GM12891 (cell line): ENCODE data around the gene SCT.

Experiments
- PAX5 ChIP-seq: IDR thresholded peaks from 2 replicates; pipeline ENCODE4 v1.6.1; 2011; ENCODE audit warnings: low read length, moderate library complexity, mild to moderate bottlenecking; ENCODE audit not compliant: insufficient read depth, severe bottlenecking
- POLR2A ChIP-seq: IDR thresholded peaks from 2 replicates; pipeline ENCODE4 v1.6.1; 2011; ENCODE audit warnings: low read depth, low read length, control low read depth
- TAF1 ChIP-seq: IDR thresholded peaks from 2 replicates; pipeline ENCODE4 v1.6.1; 2011; ENCODE audit warnings: low read depth, low read length, control low read depth

DNA sequence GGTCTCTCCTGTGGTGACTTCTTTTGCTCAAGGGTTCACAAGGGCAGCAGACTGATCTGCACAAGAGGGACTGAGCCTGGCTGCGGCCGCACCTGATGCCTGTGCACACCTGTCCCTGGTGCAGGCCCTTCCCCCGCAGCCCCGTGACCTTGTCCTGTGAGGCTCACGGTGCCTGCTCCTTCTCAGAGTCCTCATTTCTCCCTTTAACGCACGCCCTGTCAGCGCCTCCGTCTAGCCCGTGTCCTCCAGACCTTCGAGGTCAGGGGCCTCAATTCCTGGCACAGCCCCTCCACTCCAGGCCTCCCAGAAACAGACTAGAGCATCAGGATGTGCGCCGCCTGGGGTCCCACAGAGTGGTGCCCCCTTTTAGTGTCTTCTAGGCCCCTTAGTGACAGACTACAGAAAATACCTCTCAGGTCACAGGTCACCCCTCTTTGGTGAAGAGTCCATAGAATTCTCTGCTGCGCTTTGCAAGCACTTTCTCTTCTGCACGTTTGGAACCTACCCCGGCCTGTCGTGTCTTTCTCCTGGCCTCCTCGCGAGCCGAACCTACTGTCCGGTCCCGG is 9.0 kb upstream of the SCT start:
- TF ChIP-seq POLR2A: no peak
- no peak for TF ChIP-seq PAX5
- no peak for TF ChIP-seq TAF1
